SH-SY5Y (cell line): Measurements from ENCODE around the gene GPHA2.

ENCODE experiments used
- GATA2 ChIP-seq: IDR thresholded peaks from 2 replicates; pipeline ENCODE4 v1.6.1; 2011; ENCODE audit warnings: mild to moderate bottlenecking, low read depth, low read length
- GATA3 ChIP-seq: IDR thresholded peaks from 2 replicates; pipeline ENCODE4 v1.6.1; 2011; ENCODE audit warnings: low read depth, mild to moderate bottlenecking, low read length, moderate library complexity

The GPHA2 gene

GRCh38 chr11:64935359-64936081, at the start of gene GPHA2:
Gene GPHA2 (minus strand): TSS chr11:64935893. CDS start chr11:64935460, 433 bp downstream.
- TF ChIP-seq GATA2, result no peak
- TF ChIP-seq GATA3, result no peak

- TF ChIP-seq GATA2 (no peak), GATA3 (no peak)
Observed at GRCh38 chr11:64976651-64977050, 41.0 kb upstream of the GPHA2 start.

GRCh38 chr11:64974124-64974523, 38.4 kb upstream of the GPHA2 start:
- TF ChIP-seq GATA2, result no peak
- no peak for TF ChIP-seq GATA3

GRCh38 chr11:64971421-64972233, 35.9 kb upstream of the GPHA2 start, which contains the start of gene MAJIN:
Gene MAJIN (minus strand): TSS chr11:64972108. CDS start chr11:64959405, 12,703 bp downstream.
- TF ChIP-seq GATA2 (no peak), GATA3 (no peak)

- no peak for TF ChIP-seq GATA2
- TF ChIP-seq GATA3, result no peak
Observed at GRCh38 chr11:64970731-64971151, 35.0 kb upstream of the GPHA2 start.

- TF ChIP-seq GATA3 (no peak), GATA2 (no peak)
Observed at GRCh38 chr11:64969209-64969608, 33.5 kb upstream of the GPHA2 start.

- TF ChIP-seq GATA2 (no peak), GATA3 (no peak)
Observed at GRCh38 chr11:64967375-64967774, 31.7 kb upstream of the GPHA2 start.

- TF ChIP-seq GATA3 (no peak), GATA2 (no peak)
Observed at GRCh38 chr11:64963072-64963631, 27.5 kb upstream of the GPHA2 start.

GRCh38 chr11:64960719-64961118, 25.0 kb upstream of the GPHA2 start:
- TF ChIP-seq GATA2 (peak; percentile 82), GATA3 (peak; percentile 40)

- TF ChIP-seq GATA3 (no peak), GATA2 (no peak)
Observed at GRCh38 chr11:64959498-64959897, 23.8 kb upstream of the GPHA2 start.

- no peak for TF ChIP-seq GATA3
Observed at GRCh38 chr11:64954201-64954600, 18.5 kb upstream of the GPHA2 start.

GRCh38 chr11:64951529-64951928, 15.8 kb upstream of the GPHA2 start:
- TF ChIP-seq GATA2 (no peak), GATA3 (no peak)

- TF ChIP-seq GATA3 (no peak), GATA2 (no peak)
Observed at GRCh38 chr11:64947208-64947814, 11.6 kb upstream of the GPHA2 start.

GRCh38 chr11:64936539-64936938, 846 bp upstream of the GPHA2 start:
- TF ChIP-seq GATA3 (no peak), GATA2 (no peak)
